T-helper 2 cell treated with Interferon-gamma antibody and Interleukin-4, amounts not matched to agents 5 μg/mL and 100 μg/mL, for 36 hours (primary cell): ENCODE data around the gene ADA.

ENCODE experiments used
- DNase-seq: peaks from one replicate; pipeline ENCODE4 v3.0.0; 2021; ENCODE audit warnings: low spot score
- H3K27ac Mint-ChIP-seq: one replicate; pipeline ENCODE4 v1.8.0; 2021; ENCODE audit warnings: mild to moderate bottlenecking, mixed read lengths
- H3K27me3 Mint-ChIP-seq: one replicate; pipeline ENCODE4 v1.8.0; 2021; ENCODE audit warnings: low read depth, mixed read lengths
- H3K36me3 Mint-ChIP-seq: one replicate; pipeline ENCODE4 v1.8.0; 2021; ENCODE audit warnings: low read depth, mixed read lengths
- H3K4me1 Mint-ChIP-seq: one replicate; pipeline ENCODE4 v1.8.0; 2021; ENCODE audit warnings: low read depth, mixed read lengths
- H3K4me3 Mint-ChIP-seq: one replicate; pipeline ENCODE4 v1.8.0; 2022; ENCODE audit warnings: mild to moderate bottlenecking, moderate library complexity, mixed read lengths
- H3K9me3 Mint-ChIP-seq: one replicate; pipeline ENCODE4 v1.8.0; 2021; ENCODE audit warnings: mixed read lengths

Gene ADA

GRCh38 chr20:44601236-44601671 is 50.2 kb downstream of the ADA start:
- no peak overlapping the region for H3K4me3 Mint-ChIP-seq
- H3K9me3 Mint-ChIP-seq: no peaks in the 10 kb centered on the region
- H3K27ac Mint-ChIP-seq: no peak overlapping the region
- H3K36me3 Mint-ChIP-seq: no peaks in the 10 kb centered on the region
- peaks cover 17% of the 10 kb centered on the region for H3K4me1 Mint-ChIP-seq
- H3K27me3 Mint-ChIP-seq: no peaks in the 10 kb centered on the region
- DNase-seq: no peak

GRCh38 chr20:44600758-44601201 is 50.7 kb downstream of the ADA start:
- DNase-seq: no peak
- Mint-ChIP-seq H3K9me3 (no peaks in the 10 kb centered on the region), H3K36me3 (no peaks in the 10 kb centered on the region), H3K4me3 (no peak overlapping the region), H3K27ac (no peak overlapping the region), H3K4me1 (peaks cover 17% of the 10 kb centered on the region), H3K27me3 (no peaks in the 10 kb centered on the region)

- no peaks in the 10 kb centered on the region for H3K27me3 Mint-ChIP-seq
- DNase-seq: no peak
- peaks cover 17% of the 10 kb centered on the region for H3K4me1 Mint-ChIP-seq
- H3K4me3 Mint-ChIP-seq: no peak overlapping the region
- H3K9me3 Mint-ChIP-seq: no peaks in the 10 kb centered on the region
- H3K36me3 Mint-ChIP-seq: no peaks in the 10 kb centered on the region
- H3K27ac Mint-ChIP-seq: no peak overlapping the region
Measured at GRCh38 chr20:44600301-44600700, 51.2 kb downstream of the ADA start.

- Mint-ChIP-seq H3K36me3 (no peaks in the 10 kb centered on the region), H3K4me1 (peaks cover 17% of the 10 kb centered on the region), H3K27ac (no peak overlapping the region)
Measured at GRCh38 chr20:44599715-44600114, 51.8 kb downstream of the ADA start.

GRCh38 chr20:44598423-44599305 is 52.8 kb downstream of the ADA start:
- Mint-ChIP-seq H3K27me3 (no peaks in the 10 kb centered on the region), H3K27ac (peak overlapping the region; percentile 81), H3K36me3 (no peaks in the 10 kb centered on the region), H3K9me3 (no peaks in the 10 kb centered on the region), H3K4me1 (peaks cover 18% of the 10 kb centered on the region), H3K4me3 (peak overlapping the region; percentile 76)
- no peak for DNase-seq

More at GRCh38 chr20:44599715-44600114, 51.8 kb downstream of the ADA start:
- H3K9me3 Mint-ChIP-seq: no peaks in the 10 kb centered on the region
- no peak overlapping the region for H3K4me3 Mint-ChIP-seq
- DNase-seq: no peak
- no peaks in the 10 kb centered on the region for H3K27me3 Mint-ChIP-seq

- H3K4me3 Mint-ChIP-seq: peak overlapping the region; percentile 76
Measured at GRCh38 chr20:44597930-44598329, 53.6 kb downstream of the ADA start.

GRCh38 chr20:44597516-44597915 is 54.0 kb downstream of the ADA start:
- no peak for DNase-seq
- no peaks in the 10 kb centered on the region for H3K9me3 Mint-ChIP-seq
- H3K27me3 Mint-ChIP-seq: no peaks in the 10 kb centered on the region
- H3K36me3 Mint-ChIP-seq: no peaks in the 10 kb centered on the region
- peaks cover 18% of the 10 kb centered on the region for H3K4me1 Mint-ChIP-seq
- no peak overlapping the region for H3K4me3 Mint-ChIP-seq
- no peak overlapping the region for H3K27ac Mint-ChIP-seq

More at GRCh38 chr20:44597930-44598329, 53.6 kb downstream of the ADA start:
- no peaks in the 10 kb centered on the region for H3K9me3 Mint-ChIP-seq
- no peak for DNase-seq
- H3K36me3 Mint-ChIP-seq: no peaks in the 10 kb centered on the region
- peaks cover 18% of the 10 kb centered on the region for H3K4me1 Mint-ChIP-seq
- H3K27me3 Mint-ChIP-seq: no peaks in the 10 kb centered on the region
- peak overlapping the region; percentile 81 for H3K27ac Mint-ChIP-seq

- Mint-ChIP-seq H3K27ac (no peak overlapping the region), H3K36me3 (no peaks in the 10 kb centered on the region), H3K9me3 (no peaks in the 10 kb centered on the region), H3K4me1 (peaks cover 18% of the 10 kb centered on the region), H3K4me3 (no peak overlapping the region), H3K27me3 (no peaks in the 10 kb centered on the region)
- DNase-seq: no peak
Measured at GRCh38 chr20:44596876-44597275, 54.6 kb downstream of the ADA start.

- H3K27me3 Mint-ChIP-seq: no peaks in the 10 kb centered on the region
- H3K9me3 Mint-ChIP-seq: no peaks in the 10 kb centered on the region
- DNase-seq: no peak
- H3K4me3 Mint-ChIP-seq: no peak overlapping the region
- no peaks in the 10 kb centered on the region for H3K36me3 Mint-ChIP-seq
- peaks cover 18% of the 10 kb centered on the region for H3K4me1 Mint-ChIP-seq
- no peak overlapping the region for H3K27ac Mint-ChIP-seq
Measured at GRCh38 chr20:44596010-44596409, 55.5 kb downstream of the ADA start.

- no peaks in the 10 kb centered on the region for H3K9me3 Mint-ChIP-seq
- H3K4me1 Mint-ChIP-seq: peaks cover 16% of the 10 kb centered on the region
- H3K27ac Mint-ChIP-seq: no peak overlapping the region
- no peak for DNase-seq
- H3K4me3 Mint-ChIP-seq: no peak overlapping the region
- H3K27me3 Mint-ChIP-seq: no peaks in the 10 kb centered on the region
- H3K36me3 Mint-ChIP-seq: no peaks in the 10 kb centered on the region
Measured at GRCh38 chr20:44594730-44595129, 56.8 kb downstream of the ADA start.

- Mint-ChIP-seq H3K36me3 (no peaks in the 10 kb centered on the region), H3K9me3 (no peaks in the 10 kb centered on the region), H3K4me1 (peaks cover 12% of the 10 kb centered on the region), H3K27ac (no peak overlapping the region), H3K4me3 (no peak overlapping the region), H3K27me3 (no peaks in the 10 kb centered on the region)
- DNase-seq: no peak
Measured at GRCh38 chr20:44593751-44594150, 57.7 kb downstream of the ADA start.

GRCh38 chr20:44592366-44592765 is 59.1 kb downstream of the ADA start:
- Mint-ChIP-seq H3K27me3 (no peaks in the 10 kb centered on the region), H3K27ac (no peak overlapping the region), H3K4me1 (peaks cover 1% of the 10 kb centered on the region), H3K9me3 (no peaks in the 10 kb centered on the region), H3K36me3 (no peaks in the 10 kb centered on the region), H3K4me3 (no peak overlapping the region)
- DNase-seq: no peak

GRCh38 chr20:44590980-44591778 is 60.3 kb downstream of the ADA start:
- Mint-ChIP-seq H3K27ac (no peak overlapping the region), H3K36me3 (no peaks in the 10 kb centered on the region), H3K27me3 (no peaks in the 10 kb centered on the region), H3K4me1 (peaks cover 4% of the 10 kb centered on the region), H3K9me3 (no peaks in the 10 kb centered on the region), H3K4me3 (no peak overlapping the region)
- no peak for DNase-seq

- no peak for DNase-seq
- Mint-ChIP-seq H3K4me1 (peaks cover 10% of the 10 kb centered on the region), H3K27ac (no peak overlapping the region), H3K4me3 (no peak overlapping the region), H3K9me3 (no peaks in the 10 kb centered on the region), H3K27me3 (no peaks in the 10 kb centered on the region), H3K36me3 (no peaks in the 10 kb centered on the region)
Measured at GRCh38 chr20:44589537-44589936, 62.0 kb downstream of the ADA start.
